Stimulated activated CD8-positive, alpha-beta memory T cell treated with anti-CD3 and anti-CD28 coated beads, Interleukin-12 subunit alpha, Interleukin-12 subunit beta, amount 100 ng/mL, for 24 hours (primary cell): ENCODE results near the gene PDPN.

Experiments used
- DNase-seq: peaks from one replicate; pipeline ENCODE4 v3.0.0-alpha.2; 2020; ENCODE audit errors: extremely low read depth

The PDPN gene

GRCh38 chr1:13577846-13578245, 5.8 kb upstream of the PDPN start:
- no peak for DNase-seq

GRCh38 chr1:13581446-13581845, 2.2 kb upstream of the PDPN start:
- DNase-seq, result no peak

- DNase-seq, result no peak
These were observed 754 bp upstream of the PDPN start for GRCh38 chr1:13582713-13583443.

- no peak for DNase-seq
These were observed 547 bp downstream of the PDPN start for GRCh38 chr1:13583966-13584791.

GRCh38 chr1:13584876-13585611, 1.4 kb downstream of the PDPN start:
- no peak for DNase-seq

GRCh38 chr1:13585612-13585991, 2.0 kb downstream of the PDPN start:
- DNase-seq, result no peak

- DNase-seq, result no peak
These were observed 2.4 kb downstream of the PDPN start for GRCh38 chr1:13586001-13586400.

GRCh38 chr1:13587256-13588030, 3.8 kb downstream of the PDPN start:
- DNase-seq, result no peak

GRCh38 chr1:13588946-13589796, 5.5 kb downstream of the PDPN start:
- DNase-seq, result no peak

GRCh38 chr1:13590486-13590885, 6.9 kb downstream of the PDPN start:
- no peak for DNase-seq

GRCh38 chr1:13593511-13594131, 10.0 kb downstream of the PDPN start:
- no peak for DNase-seq

GRCh38 chr1:13595411-13595810, 11.8 kb downstream of the PDPN start:
- DNase-seq, result no peak

GRCh38 chr1:13597166-13597565, 13.5 kb downstream of the PDPN start:
- no peak for DNase-seq

- no peak for DNase-seq
These were observed 17.3 kb downstream of the PDPN start for GRCh38 chr1:13600762-13601453.

GRCh38 chr1:13604176-13604575, 20.5 kb downstream of the PDPN start:
- no peak for DNase-seq

GRCh38 chr1:13604721-13605120, 21.1 kb downstream of the PDPN start:
- no peak for DNase-seq

- DNase-seq, result no peak
These were observed 21.5 kb downstream of the PDPN start for GRCh38 chr1:13605159-13605558.

- DNase-seq, result no peak
These were observed 23.4 kb downstream of the PDPN start for GRCh38 chr1:13607002-13607401.

GRCh38 chr1:13616234-13616633, 32.6 kb downstream of the PDPN start:
- no peak for DNase-seq

GRCh38 chr1:13617108-13617507, 33.5 kb downstream of the PDPN start:
- no peak for DNase-seq
